ENCODE data around the gene ADAMTSL5.
"Not testable (repeated sequence)": the region's sequence is repeated elsewhere in the genome, so short reads cannot be mapped to it uniquely, and the experiment has no call there.

Gene ADAMTSL5

DNA sequence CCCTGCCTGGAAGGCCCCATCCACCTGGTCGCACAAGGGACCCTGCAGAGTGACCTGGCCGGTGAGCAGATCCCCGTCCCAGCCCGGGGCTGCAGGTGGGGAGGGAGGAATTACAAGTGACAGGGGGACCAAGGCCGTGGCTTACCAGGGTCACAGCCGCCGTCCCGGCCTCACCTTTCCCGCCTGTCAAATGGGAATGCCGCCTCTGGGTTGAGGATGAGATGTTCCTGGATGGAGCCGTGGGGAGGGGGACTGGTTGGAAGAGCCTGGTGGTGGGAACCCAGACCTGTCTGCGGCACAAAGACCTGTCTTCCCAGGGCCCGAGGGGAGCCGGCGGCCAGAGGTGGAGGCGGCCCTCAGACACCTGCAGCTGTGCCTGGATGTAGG, 16.6 kb upstream of the ADAMTSL5 start:
- DNase-seq, result no peak

DNA sequence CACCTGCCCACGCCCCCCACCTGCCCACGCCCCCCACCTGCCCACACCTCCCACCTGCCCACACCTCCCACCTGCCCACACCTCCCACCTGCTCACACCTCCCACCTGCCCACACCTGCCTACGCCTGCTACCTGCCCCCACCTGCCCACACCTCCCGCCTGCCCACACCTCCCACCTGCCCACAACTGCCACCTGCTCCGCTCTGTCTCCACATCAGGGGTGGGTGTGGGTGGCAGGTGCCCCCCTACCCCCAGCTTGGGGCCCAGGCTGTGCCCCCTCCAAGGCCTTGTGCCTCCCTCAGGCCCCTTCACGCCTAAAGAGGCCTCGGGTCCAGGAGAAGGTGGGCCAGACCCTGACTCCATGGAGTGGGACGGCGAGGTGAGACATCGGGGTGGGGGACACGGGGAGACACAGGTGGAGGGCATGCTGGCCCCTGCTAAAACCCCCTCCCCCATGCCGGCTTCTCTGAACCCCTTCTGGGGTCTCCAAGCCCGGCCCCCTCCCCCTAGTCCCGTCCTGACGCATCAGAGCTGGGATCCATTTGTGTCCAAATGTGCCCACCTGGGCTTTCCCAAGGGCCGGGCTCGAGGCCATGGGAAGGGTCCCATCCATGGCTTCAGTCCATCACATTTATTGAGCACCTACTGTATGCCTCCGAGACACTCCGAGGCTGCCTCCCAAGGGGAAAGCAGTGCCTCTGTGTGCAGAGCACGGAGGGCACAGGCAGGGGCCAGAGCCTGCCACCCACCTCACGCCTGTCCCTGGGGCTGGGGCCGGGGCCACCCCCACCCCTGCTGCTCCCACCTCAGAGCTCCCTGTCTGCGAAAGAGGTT, 16.0 kb upstream of the ADAMTSL5 start:
- no peak for DNase-seq

GRCh38 chr19:1527650-1528309, 15.0 kb upstream of the ADAMTSL5 start:
- no peak for DNase-seq

DNA sequence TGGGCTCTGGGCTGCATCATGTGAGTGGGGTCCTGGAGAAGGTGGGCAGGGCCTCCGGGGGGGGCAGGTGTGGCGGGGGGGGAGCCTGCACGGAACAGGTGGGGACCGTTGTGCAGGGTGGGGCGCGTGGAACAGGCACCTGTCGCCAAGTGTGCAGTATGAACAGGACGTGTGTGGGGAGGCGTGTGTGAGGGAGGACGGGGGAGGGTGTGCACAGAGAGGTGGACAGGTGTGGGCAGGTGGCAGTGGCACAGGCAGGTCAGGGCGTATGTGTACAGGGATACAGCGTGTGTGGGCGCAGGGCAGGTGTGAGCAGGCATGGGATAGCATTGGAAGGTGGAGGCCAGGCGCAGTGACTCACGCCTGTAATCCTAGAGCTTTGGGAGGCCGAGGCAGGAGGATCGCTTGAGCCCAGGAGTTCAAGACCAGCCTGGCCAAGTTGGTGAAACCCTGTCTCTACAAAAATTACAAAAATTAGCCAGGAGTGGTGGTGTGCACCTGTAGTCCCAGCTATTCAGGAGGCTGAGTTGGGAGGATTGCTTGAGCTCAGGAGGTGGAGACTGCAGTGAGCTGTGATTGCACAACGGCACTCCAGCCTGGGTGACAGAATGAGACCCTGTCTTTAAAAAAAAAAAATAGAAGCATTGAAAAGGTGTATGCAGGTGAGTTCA, 14.3 kb upstream of the ADAMTSL5 start:
- DNase-seq, result no peak

DNA sequence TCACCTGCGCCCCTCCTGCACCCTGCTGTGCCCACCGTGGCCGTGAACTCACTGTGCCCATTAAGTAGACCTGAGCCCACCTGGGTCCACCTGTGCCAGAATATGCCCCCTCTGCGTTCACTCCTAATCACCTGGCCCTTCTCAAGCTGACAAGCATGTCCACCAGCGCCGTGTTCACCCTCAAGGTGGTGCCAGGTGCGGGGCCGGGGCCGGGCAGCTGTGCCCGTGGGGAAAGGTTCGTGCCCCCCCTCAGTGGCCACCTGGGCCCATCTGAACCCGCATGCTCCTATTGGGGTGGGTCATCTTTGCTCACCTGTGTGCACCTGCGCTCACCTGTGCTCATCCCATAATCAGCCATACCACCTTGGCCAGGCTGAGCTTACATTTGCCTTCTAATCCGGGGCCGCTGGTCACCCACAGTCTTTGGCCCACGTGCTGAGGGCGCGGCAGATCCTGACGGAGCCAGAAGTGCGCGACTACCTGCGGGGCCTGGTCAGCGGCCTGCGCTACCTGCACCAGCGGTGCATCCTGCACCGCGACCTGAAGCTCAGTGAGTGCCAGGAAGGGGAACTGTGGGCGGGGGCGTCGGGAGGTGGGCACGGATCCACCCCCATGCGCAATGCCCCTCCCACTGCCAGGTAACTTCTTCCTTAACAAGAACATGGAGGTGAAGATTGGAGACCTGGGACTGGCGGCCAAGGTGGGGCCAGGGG, 13.4 kb upstream of the ADAMTSL5 start:
- no peak for DNase-seq

DNA sequence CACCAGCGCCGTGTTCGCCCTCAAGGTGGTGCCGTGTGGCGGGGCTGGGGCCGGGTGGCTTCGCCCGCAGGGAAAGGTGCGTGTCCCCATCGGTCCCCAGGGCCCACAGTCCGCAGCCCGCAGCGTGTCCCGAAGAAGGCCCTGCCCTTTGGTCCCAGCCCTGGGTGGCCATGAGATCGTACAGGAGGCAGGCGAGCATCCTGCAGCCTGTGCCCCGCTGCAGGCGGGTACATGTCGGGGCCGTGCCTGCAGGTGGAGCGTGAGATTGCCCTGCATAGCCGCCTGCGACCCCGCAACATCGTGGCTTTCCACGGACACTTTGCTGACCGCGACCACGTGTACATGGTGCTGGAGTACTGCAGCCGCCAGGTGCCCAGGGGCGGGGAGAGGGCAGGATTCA, 12.5 kb upstream of the ADAMTSL5 start:
- no peak for DNase-seq

GRCh38 chr19:1524972-1525325, 12.1 kb upstream of the ADAMTSL5 start:
- no peak for DNase-seq

DNA sequence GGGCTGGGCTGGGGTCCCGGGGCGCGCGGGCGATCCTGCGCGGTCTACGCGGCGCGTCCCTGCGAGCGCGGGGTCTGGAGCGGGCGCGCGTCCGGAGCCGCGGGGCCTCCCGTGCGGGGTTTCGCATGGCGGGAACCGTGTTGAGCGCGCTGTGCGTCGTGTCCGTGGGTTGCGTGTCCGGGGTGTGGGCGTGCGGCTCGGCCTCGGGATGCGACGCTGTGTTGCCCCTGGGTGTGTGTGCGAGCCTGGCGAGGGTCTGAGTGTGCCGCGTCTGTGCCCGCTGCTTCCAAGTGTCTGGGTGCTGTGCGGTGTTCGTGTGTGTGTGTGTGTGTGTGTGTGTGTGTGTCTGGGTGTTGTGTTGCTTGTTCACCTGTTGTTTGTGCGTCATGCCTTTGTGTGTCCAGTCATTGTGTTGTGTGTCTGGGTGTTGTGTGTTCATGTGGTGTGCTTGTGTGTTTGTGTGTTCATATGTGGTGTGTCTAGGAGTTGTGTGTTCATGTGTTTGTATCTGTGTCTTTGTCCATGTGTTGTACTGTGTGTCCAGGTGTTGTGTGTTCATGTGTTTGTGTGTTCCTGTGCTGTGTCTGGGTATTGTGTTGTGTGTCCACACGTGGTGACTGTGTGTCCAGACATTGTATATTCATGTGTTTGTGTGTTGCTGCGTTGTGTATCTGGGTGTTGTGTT, 11.6 kb upstream of the ADAMTSL5 start:
- DNase-seq, result no peak

- no peak for DNase-seq
Observed at GRCh38 chr19:1523412-1524286, 10.8 kb upstream of the ADAMTSL5 start, which contains the start of gene PLK5. TSS of gene PLK5 (plus strand) at chr19:1524077. CDS start at chr19:1526997, 2,920 bp downstream.

DNA sequence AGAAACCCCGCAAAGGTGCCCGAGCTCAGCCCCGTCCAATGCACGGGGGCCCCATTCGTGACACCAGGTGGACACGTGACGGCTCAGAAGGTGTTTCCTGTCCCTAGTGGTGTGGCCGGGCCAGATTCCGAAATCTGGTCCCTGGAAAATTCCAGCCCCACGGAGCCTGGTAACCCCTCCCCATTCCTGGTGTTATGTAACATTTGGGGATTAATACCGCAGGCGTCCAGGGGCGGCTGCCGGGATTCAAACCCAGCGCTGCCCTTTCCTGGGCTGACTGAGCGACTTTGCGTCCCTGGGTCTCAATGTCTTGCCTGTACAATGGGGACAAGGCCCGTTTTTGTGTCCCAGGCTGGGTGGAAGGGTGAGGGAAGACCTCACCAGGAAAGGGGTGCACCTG, 10.0 kb upstream of the ADAMTSL5 start:
- no peak for DNase-seq

DNA sequence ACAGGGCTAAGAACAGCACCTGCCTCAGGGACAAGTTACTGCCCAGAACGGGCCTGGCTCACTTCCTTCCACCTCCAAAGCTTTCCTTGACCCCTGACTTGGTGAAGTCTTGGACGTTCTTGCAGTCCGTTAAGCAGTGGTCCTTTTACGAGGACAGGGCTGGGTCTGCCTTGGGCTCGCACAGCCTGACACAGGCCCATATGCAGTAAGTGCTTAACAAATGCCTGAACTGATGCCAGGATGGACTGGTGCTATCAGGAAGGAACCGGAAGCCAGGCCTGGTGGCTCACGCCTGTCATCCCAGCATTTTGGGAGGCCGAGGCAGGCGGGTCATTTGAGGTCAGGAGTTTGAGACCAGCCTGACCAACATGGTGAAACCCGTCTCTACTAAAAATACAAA, 9.2 kb upstream of the ADAMTSL5 start:
- no peak for DNase-seq

- DNase-seq, result no peak
Observed at GRCh38 chr19:1521636-1522035, 8.8 kb upstream of the ADAMTSL5 start.

DNA sequence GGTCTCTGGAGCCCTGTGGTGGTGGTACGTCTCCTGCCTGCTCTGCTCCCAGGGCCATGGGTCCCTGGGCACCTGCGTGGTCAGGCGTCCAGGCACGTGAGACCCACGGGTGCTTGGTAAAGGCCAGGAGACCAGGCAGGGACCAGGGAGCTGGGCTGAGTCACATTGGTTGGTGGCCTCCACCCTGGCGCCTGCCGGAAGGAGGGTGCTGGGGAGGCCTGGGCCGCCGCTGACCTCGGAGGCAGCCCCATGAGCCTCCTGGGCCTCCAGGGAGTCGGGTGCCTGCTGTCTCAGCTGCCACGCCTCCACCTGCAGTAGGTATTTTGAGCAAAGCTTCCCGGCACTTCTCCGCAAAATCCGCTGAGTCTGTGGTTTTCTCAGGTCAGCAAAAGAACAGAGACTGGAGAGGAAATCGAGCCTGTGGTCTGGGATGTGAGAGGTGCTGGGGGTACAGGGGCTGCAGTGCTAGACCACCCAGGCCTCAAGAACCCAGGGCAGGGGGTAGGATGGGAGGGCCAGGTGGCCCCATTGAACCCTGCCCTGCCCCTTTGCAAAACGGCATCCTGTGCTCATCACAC, 7.5 kb upstream of the ADAMTSL5 start:
- DNase-seq, result no peak

GRCh38 chr19:1519802-1520201, 7.0 kb upstream of the ADAMTSL5 start:
- DNase-seq, result not testable (repeated sequence)

- DNase-seq, result no peak
Observed at GRCh38 chr19:1518471-1518870, 5.7 kb upstream of the ADAMTSL5 start.

DNA sequence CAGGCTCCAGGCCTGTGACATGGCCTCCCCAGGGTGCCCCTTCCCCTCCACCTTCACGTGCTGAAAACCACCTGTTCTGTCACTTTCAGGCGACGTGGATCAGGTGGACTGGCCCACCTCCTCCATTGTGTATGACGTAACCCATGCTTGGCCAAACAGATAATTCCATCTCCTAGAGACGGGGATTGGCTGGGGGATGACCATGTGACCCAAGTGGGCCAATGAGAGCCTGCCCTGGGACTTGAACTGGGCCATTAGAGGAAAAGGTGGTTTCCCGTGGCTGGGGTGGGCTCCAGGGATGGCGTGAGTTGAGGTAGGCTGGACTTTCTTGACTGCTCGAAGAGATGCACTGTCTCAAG, 3.6 kb upstream of the ADAMTSL5 start:
- no peak for DNase-seq

DNA sequence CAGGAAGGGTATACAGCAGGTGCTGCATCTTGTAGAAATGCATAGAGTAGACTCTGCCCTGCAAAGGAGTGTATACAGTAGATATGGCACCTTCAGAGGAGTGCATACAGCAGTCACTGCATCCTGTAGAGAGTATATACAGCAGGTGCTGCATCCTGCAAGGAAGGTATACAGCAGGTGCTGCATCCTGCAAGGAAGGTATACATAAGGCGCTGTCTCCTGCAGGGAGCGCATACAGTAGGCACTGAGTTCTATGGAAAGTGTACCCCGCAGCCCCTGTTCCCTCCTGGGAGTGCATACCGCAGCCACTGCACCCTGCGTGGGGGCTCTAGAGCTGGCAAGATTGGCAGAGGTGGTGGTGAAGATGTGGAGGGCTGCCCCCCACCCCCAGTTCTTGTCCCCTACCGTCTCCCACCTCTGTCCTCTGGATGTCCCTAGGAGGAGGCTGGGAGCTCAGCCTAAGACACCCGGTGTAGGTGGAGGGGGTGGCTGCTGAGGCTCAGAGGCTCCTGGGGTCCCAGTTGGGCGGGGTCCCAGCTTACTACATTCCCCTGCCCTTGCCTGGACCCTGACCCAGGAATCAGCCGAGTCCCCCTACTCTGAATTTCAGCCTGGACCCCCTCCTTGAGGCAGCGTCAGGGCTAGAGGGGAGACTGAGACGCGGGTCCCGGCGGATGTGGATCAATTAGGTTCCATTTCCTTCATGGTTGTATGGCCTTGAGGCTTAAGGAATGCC, 2.3 kb upstream of the ADAMTSL5 start:
- DNase-seq, result no peak

- no peak for DNase-seq
Observed at GRCh38 chr19:1514295-1514661, 1.5 kb upstream of the ADAMTSL5 start.

DNA sequence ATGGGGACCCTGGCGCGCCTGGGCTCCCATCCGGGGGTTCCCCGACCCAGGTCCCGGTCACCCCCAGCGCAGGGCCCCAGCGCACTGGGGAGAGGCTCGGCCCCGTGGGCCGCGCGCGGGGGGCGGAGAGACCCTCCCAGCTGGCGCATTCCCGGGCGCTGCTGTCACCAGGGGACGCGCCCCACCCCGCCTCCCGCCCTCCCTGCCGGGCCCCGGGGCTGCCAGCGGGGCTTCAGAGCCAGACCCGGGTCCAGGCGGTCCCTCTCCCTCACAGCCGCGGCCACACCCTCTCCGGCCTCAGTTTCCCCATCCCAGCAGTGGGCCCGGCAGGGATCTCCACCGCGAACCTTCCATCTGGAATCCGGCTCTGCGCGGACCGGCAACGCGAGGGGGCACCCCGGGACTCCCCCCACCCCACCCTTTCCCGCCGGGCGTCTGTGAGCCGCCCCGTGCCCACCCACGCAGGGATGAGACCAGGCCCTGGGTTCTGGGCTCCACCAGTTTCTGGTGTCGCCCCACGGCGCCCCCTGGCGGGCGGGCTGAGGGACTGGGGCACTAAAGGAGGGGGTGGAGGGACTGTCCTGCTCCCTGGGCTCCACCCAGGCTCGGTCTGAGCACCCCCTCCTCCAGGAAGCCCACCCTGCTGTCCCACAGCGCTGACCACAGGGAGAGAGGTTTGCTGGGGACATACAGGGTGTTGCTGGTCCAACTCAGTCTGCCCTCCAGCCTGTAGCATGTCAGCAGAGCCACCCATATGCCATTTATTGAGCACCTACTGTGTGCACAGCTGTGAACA, 878 bp upstream of the ADAMTSL5 start:
- DNase-seq, result peak; percentile 74
